Measurements from ENCODE around the gene CHRNA1.

The CHRNA1 gene

DNA sequence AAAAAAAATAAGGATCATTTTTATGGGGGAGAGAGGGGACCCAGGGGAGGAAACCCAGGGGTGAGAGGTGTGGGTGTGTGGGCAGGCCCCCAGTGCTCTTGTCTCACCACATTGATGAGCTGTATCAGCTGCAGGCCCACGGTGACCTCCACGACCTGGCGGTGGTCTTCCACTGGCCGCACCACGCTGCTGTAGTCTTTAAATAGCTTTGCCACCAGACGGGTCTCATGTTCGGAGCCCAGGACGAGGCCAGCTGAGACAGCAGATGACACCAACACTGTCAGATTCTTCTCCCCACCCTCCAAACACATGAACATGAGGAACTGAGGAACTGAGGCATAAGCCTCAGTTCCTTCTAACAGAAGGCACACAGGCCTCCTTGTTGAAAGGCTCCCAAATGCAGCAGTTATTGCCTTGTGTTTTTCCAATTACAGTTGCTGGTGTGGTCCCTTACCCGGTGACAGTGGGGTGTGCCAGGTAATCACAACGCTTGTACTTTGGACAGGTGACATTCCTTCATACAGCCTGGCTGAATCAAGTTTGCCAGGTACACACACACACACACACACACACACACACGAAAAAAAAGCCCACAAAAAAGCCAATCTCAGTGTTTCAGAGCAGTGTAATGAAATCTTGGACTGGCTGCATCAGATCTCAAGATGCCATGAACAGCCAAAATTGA, 4.7 kb downstream of the CHRNA1 start:
- no peak for DNase-seq

DNA sequence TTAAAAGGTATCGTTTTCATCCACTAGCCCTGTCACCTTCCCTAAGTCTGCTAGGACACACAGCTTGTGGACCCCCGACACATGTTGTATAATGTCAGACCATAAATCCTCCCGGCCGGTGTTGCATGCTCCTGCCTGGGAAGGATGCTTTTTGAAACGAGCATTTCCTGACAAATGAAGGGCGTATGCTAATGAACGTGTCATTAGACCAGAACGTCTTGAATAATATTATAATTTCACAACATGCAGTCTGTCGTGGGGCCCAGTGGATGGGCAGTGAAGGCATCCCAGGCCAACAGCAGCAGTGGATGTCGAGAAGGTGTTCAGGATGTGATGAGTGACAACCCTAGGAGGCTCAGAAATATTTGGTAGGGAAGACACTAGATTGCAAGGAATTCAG, 7.5 kb downstream of the CHRNA1 start:
- DNase-seq = no peak

DNA sequence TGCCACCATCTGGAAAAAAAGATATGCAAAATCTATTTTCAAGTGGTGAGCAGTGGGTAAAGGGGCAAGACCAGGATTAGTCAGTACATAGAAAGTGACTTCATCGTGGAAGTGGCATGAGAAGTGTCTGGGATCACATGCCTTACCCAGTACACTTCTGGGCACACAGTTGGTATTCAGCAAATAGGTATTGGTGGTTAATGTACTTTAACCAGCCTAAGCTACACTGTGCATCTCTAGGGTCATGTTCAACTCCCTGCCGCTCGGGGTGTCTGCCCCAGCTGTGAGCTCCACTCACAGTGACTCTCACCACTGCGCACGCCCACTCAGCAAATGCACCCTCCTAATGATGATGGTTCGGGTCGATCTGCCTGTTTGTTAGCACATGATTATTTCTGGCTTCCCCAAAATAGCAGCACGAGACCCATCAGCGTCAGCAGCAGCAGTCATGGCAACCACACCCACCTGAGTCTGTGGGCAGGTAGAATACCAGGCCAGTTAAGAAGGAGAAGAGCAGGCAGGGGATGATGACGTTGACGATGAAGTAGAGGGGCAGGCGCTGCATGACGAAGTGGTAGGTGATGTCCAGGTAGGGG, 11.1 kb downstream of the CHRNA1 start:
- DNase-seq = no peak

DNA sequence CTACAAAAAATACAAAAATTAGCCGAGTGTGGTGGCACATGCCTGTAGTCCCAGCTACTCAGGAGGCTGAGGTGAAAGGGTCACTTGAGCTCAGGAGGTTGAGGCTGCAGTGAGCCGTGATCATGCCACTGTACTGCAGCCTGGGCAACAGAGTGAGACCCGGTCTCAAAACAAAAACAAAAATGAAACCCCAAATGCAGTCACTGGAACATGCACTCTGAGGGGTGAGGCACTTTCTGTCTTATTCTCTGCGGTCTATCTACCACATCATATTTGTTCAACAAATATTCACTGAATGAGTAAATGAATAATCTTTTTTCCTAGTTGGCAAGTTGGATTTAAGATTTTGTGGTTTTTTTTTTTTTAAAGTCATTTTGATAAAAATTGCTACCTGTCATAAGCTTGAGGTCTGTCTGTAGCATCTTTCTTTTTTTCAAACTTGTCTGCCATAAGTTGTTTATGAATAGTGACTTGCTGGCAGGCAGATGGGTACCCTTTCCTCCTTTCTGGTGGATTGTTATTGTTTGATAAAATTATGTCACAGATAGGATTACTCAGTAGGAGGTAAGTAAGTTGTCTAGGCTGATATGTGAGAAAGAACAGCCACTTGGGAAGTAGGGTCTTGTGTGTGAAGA, 11.8 kb downstream of the CHRNA1 start:
- no peak for DNase-seq

DNA sequence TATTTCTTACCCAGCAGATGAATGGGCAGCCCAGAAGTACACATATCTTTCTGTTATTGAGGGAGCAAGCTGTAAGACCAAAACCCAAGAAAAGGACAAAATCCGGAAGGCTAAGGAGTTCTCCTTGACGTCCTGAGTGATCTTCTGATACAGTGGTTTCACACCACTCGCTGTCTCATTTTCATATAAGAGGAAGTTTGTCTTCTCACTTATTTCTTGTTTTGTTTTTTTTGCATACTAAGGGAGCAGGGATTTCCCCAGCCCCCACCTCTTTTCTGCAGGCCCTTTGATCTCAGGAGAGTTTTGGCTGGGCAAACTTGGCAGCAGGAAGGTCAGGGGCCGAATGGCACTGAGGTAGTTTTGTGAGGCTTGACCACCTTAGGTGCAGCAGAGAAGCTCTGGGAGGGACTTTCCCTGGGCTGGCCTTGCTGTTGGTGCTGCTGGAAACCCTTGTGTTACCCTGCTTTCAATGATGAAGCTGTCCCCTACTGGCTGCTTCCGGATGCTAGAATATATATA, 13.3 kb downstream of the CHRNA1 start:
- no peak for DNase-seq

DNA sequence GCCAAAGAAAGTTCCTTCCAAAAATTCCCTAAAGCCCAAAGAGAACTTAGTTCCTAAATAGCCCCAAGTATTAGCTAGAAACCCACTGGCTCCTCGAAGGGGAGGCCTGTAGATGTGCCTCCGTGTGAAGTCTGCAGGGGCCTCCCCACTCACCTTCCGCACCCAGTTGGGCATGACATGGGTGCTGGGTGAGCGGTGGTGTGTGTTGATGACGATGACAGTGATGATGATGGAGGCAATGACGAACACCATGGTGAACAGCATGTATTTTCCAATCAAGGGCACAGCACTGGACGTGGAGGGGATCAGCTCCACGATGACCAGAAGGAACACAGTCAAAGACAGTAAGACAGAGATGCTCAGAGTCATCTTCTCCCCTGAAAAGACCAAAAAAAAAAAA, 14.5 kb downstream of the CHRNA1 start:
- no peak for DNase-seq

DNA sequence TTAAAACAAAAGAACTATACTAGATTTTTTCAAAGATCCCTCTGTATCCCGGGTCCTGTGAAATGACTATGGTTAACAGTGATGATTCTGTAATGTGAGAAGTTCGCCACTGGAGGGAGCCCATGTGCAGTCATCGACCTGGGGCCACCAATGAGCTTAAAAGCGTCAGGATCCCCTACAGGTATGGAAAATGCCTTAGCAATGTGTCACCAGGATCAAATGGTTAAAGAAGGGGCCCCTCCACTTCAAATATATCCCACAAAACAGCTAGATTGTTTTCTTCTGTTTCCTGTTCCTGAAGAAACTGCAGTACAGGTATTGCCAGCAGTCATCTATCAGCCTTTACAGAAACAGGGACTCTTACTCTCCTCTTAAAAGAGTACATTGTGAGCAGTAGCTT, 15.3 kb downstream of the CHRNA1 start:
- peak; percentile 52 for DNase-seq

DNA sequence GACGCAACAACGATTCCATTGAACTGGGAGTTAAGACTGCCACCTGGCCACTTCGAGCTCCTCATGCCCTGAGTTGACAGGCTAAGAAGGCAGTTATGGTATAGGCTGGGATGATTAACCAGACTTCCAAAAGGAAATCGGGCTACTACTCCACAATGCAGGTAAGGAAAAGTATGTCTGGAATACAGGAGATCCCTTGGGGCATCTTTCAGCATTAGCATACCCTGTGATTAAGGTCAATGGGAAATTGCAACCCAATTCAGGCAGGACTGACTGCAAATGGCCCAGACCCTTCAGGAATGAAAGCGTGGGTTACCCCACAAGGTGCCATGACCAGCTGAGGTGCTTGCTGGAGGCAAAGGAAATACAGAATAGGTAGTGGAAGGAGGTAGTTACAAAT, 19.1 kb downstream of the CHRNA1 start:
- DNase-seq = no peak

DNA sequence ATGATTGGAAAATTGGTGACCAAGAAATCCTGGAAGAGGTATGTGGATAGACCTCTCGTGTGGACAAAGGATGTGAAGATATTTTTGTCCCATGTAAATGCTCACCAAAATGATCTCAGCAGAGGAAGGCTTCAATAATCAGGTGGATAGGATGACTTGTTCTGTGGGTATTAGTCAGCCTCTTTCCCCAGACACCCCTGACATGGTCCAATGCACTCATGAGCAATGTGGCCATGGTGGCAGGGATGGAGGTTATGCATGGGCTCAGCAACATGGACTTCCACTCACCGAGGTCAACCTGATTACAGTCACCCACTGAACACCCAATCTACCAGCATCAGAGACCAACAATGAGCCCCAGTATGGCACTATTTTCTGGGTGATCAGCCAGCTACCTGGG, 20.2 kb downstream of the CHRNA1 start:
- DNase-seq = no peak

DNA sequence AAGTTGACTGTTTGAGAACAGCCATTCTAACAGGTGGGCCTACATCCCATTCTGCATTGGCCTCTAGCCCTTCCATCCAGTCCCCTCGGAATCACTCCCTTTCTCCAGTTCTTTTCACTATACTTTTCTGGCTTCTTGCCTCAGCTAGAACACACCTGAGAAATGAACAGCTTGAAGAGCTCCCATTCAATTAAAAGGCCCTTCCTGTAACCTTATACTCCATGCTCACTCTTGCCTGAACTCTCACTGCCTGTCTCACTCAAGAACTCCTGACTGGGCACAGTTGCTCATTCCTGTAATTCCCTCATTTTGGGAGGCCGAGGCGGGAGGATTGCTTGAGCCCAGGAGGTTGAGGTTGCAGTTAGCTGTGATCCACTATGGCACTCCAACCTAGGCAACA, 23.6 kb downstream of the CHRNA1 start:
- no peak for DNase-seq

DNA sequence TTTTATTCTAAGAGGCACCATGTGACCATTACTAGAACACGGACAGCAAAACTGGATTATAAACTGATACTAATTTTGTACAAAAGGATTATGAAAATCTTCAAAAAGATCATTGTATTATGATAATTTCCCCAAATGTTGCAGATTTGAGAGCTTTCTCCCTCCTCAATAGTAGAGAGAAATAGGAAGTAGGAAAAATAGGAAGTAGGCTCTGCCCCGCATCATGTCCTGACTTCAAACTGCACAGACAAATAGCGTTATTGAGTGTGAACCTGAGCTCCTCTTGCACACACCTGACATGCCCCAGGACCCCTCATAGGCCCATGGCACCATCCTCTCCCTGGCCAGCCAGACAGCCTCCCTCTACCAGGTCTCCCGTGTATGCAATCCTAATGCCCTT, 25.4 kb downstream of the CHRNA1 start:
- DNase-seq = no peak

DNA sequence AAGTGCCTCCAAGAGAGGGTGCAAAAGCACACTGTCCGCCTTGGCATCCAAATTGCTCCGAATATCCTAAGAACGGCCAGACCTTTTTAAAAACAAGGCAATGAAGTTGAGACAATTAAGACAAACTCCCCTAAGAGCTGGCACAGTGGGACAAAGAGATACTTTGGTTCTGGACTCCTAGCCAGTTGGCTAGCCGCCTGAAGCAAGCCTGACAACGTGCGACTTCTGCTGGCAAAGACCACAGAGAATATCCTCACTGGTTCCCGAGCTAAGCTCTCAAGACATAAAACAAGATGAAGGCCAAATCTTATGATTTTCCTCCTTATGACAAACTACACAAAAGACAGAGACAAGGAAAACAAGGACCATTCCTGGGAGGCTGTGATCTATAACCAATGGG, 32.7 kb downstream of the CHRNA1 start:
- DNase-seq = no peak

DNA sequence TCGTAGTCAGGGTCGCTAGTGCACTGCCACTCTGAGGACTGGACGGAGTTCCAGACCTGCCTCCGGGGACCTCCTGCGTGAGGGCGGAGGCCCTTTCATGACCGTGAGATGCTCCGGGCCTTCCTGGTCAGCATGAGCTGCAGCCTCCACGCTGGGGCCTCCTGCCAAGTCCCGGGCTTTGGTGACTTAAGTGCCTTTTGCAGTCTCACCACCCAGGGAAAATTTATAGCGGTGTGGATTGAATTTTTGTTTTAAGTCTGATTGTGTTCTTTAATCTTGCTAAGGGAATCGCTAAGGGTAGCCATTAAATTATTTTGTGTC, 33.6 kb downstream of the CHRNA1 start:
- no peak for DNase-seq

DNA sequence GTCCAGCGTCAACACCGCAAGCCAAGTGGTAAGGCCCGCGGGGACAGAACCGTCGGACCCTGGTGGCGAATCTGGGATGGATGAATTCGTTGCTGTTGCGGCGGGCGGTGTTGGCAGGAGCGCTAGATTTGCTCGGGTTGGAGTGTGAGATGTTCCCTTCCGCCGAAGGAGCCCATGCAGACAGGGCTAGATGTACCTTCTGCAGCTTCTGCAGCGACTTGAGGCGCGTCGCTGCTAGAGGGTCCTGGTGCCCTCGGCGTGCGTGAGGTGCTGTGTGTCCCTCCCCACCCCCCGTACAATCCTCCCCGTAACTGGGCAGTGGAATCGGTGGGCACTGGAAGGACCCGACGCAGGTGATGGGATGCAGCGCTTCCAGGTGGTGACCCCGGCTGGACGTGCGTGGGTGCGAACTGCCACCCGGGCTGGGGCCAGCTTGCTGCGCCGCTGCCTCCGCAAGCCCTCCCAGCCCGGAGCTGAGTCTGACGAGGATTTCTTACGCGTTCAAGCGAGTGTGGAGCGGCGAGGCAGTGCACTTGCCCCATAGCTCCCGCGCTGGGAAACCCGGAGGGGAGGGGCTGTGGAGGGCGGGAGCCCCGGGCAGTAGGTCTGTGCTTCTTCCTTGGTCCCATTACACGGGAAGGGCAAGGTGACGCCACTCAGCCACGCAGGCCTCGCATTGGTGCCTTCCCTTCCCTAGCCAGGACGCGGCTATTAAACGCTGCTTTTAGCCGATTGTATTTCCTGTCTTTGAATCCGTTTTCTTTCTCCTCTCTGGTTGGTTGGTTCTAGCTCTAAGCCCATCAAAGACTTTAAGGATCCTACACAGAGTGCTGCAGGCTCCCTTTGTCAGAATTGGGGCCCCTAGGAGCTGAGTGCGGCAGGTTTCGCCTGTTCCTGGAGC, 34.2 kb downstream of the CHRNA1 start:
- peak; percentile 23 for DNase-seq

DNA sequence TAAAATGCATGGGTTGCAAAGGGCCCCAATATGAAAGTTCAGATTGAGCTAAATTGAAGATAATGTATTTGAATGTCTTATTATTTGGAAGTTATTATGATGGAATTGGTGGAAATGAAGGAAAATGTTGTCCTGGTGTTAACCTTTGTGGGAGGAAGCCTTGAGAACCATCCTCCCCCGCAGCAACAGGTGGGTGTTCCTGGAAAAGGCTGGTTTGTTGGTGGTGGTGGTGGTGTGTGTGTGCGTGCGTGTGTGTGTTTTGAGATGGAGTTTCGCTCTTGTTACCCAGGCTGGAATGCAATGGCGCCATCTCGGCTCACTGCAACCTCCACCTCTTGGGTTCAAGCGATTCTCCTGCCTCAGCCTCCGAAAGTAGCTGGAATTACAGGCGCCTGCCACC, 36.2 kb downstream of the CHRNA1 start:
- no peak for DNase-seq

DNA sequence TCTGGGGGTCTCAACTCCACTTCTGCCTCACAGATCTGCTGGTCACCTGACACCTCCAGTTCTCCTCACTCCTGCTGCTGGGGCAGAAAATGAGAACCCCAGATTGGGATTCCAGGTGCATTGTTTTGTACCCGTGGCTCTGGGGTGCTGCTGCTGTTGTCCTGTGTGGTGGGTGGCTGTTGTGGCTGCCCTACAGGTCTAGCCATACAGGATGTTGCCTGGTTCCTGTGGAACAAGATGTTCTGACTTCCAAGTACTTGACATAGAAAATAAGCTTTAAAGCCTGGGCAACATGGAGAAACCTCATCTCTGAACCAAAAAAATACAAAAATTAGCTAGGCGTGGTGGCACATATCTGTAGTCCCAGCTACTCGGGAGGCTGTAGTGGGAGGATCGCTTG, 38.1 kb downstream of the CHRNA1 start:
- no peak for DNase-seq

DNA sequence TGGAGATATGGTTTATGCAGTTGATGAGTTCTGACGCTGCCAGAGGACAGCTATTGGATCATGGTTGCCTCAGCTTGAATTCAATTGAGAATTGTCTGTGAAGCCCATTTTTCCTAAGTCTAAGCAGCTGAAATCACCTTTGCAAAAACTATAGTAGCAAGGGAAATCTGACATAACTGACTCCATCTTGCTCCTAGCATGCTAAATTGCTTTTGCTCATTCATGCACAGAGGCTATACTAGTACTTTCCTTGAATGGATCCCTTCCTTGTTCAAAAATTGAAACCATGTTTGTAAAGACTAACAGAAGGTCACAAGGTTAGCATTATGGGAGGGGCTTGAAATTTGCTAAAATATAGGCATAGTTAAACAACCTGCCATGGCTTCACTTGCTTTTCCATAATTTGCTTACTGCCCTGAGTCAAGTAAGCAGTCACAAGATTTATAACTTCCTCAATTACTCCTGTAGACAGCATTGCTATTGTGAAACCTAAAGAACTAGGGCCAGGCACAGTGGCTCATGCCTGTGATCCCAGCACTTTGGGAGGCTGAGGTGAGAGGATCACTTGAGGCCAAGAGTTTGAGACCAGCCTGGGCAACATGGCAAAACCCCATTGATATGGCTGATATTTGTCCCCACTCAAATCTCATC, 41.2 kb downstream of the CHRNA1 start:
- DNase-seq = no peak

DNA sequence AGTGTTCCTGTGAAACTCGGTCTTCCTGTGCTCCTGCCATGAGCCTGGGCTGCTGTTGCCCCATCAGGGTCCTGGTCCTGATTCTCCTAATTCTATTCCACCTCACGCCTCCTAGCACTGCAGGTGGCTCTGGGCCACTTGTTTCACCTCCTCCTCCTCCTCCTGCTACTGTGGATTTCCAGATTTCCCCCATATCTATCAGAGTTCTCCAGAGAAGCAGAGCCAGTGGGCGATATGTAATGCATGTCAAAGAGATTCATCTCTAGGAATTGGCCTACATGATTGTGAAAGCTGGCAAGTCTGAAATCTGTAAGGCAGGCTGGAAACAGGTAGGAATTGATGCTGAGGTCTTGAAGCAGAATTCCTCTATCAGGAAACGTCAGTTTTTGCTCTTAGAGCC, 45.3 kb downstream of the CHRNA1 start:
- DNase-seq = no peak

DNA sequence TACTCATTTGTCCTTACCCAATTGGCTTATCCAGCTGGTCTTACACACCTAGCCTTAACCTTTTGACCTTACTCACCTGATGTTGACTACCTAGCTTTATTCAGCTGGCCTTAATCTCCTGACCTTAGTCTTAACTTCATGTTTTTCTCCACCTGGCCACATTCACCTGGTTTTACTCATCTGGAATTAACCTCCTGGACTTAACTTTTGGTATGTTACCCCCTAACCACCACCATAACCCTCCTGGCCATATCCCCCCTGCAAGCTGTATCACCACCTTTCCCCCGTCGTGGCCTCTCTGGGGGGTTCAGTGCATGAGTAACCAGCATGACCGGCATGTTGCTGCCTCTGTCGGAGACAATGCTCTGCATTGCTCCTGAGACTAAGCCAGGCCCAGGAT, 45.7 kb downstream of the CHRNA1 start:
- DNase-seq = no peak

DNA sequence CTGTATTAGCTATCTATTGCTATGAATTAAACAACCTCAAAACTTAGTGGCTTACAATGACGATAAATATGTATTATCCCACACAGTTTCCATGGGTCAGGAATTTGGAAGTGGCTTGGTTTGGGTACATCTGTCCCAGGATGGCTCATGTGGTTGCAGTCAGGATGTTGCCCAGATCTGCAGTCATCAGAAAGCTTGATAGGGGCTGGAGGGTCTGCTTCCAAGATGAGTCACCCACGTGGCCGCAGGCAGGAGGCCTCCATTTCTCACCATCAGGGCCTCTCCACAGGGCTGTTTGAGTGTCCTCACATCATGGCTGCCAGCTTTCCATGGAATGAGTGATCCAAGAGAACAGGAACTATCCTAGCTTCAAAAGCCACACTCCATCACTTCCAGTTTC, 46.4 kb downstream of the CHRNA1 start:
- DNase-seq = no peak

DNA sequence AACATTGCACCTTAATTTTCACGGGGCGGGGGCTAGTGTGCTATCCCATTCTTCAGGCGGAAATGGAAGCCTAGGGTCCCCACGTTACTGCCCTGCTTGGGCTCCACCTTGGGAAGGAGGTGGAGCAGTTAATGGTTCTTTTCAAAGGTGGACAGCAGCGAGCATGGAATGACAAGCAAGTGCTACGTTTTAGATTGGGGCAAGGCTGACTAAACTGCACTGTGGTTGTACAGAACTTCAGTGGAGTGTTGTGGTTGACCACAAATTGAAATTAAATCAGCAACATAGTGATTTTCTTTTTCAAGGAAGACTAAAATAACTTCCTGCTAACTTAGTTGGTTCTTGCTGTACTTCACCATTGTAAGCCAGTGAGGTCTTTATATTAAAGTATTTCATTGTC, 47.0 kb downstream of the CHRNA1 start:
- no peak for DNase-seq

DNA sequence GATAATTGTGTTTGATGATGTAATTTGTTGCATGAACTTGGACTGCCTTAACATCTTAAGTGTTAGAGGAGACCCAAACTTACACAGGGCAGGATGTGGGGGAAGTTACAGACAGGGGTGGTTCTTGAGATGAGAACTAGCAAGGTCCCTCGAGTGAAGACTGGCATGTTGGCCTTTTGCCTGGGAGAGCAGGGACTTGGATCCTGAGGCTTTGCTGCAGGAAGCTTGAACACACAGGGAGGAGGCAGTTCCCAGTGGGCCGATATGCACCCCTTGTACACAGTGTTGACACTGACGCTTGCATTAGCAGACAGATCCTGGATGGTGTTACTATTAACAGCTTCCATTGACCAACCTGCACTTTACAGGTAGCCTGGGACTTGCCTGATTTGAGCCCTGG, 47.5 kb downstream of the CHRNA1 start:
- DNase-seq = peak; percentile 4

DNA sequence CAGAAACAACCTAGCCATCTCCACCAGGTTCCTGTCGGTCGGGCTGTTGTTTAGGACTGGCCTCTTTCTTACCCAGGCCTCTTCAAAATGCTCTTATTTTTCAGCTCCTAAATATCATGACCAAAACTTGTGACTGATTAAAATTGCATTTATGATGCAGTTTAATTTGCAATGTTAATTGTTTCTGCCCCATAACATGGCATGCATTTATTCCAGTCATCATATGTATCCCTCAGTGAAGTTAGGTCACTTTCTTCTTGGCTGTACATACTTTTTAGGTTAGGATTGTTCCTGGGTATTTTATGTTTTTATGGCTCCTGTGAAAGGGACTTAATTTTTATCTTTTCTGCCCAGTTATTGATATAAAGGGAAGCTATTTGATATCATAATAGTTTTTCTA, 50.6 kb downstream of the CHRNA1 start:
- no peak for DNase-seq
